Renal pelvis (tissue), 1 donor: ENCODE measurements around the gene SORL1-AS1.
"Not testable (repeated sequence)": the region's sequence is repeated elsewhere in the genome, so short reads cannot be mapped to it uniquely, and the experiment has no call there.

Experiments used
- DNase-seq: peaks from one replicate; pipeline ENCODE4 v3.0.0-alpha.2; 2013

The SORL1-AS1 gene

GRCh38 chr11:121427400-121427744 lies 25.4 kb downstream of the SORL1-AS1 start:
- DNase-seq = no peak

GRCh38 chr11:121426476-121427399 lies 26.0 kb downstream of the SORL1-AS1 start:
- peak; percentile 19 for DNase-seq

- no peak for DNase-seq
Measured at GRCh38 chr11:121425828-121426227, 26.9 kb downstream of the SORL1-AS1 start.

GRCh38 chr11:121422675-121423074 lies 30.1 kb downstream of the SORL1-AS1 start:
- no peak for DNase-seq

- no peak for DNase-seq
Measured at GRCh38 chr11:121421149-121421901, 31.4 kb downstream of the SORL1-AS1 start.

GRCh38 chr11:121420398-121420797 lies 32.4 kb downstream of the SORL1-AS1 start:
- DNase-seq = no peak

- no peak for DNase-seq
Measured at GRCh38 chr11:121419836-121420235, 32.9 kb downstream of the SORL1-AS1 start.

GRCh38 chr11:121418625-121419114 lies 34.1 kb downstream of the SORL1-AS1 start:
- DNase-seq = peak; percentile 11

GRCh38 chr11:121417607-121418006 lies 35.2 kb downstream of the SORL1-AS1 start:
- DNase-seq = no peak

- DNase-seq = peak; percentile 24
Measured at GRCh38 chr11:121417055-121417551, 35.7 kb downstream of the SORL1-AS1 start.

- DNase-seq = no peak
Measured at GRCh38 chr11:121415856-121416255, 36.9 kb downstream of the SORL1-AS1 start.

GRCh38 chr11:121414141-121414913 lies 38.4 kb downstream of the SORL1-AS1 start:
- DNase-seq = no peak

GRCh38 chr11:121412711-121413415 lies 39.9 kb downstream of the SORL1-AS1 start:
- DNase-seq = no peak

- DNase-seq = no peak
Measured at GRCh38 chr11:121412000-121412587, 40.7 kb downstream of the SORL1-AS1 start.

- DNase-seq = not testable (repeated sequence)
Measured at GRCh38 chr11:121411330-121411729, 41.4 kb downstream of the SORL1-AS1 start.

- not testable (repeated sequence) for DNase-seq
Measured at GRCh38 chr11:121410041-121410440, 42.7 kb downstream of the SORL1-AS1 start.

- no peak for DNase-seq
Measured at GRCh38 chr11:121408830-121409229, 43.9 kb downstream of the SORL1-AS1 start.

GRCh38 chr11:121406291-121406690 lies 46.5 kb downstream of the SORL1-AS1 start:
- no peak for DNase-seq

GRCh38 chr11:121405646-121406045 lies 47.1 kb downstream of the SORL1-AS1 start:
- DNase-seq = no peak

GRCh38 chr11:121394785-121395184 lies 58.0 kb downstream of the SORL1-AS1 start:
- DNase-seq = no peak

GRCh38 chr11:121393855-121394254 lies 58.9 kb downstream of the SORL1-AS1 start:
- no peak for DNase-seq
